ENCODE data around the gene ANKRD31. TPM values are rescaled to one million over a fixed set of nuclear protein-coding genes. Genes with fewer than 3 reads are reported as not detected.
"Not testable (repeated sequence)": the region's sequence is repeated elsewhere in the genome, so short reads cannot be mapped to it uniquely, and the experiment has no call there.

ANKRD31 gene
- total RNA-seq, 1 donor from 2014 or later = 0.53 TPM

- intact Hi-C loops (cut with DNase I); DNase-seq (ENCODE audit: low spot score); ATAC-seq: not testable (repeated sequence)
Observed at GRCh38 chr5:75174872-75175271, 61.8 kb downstream of the ANKRD31 start.

- ATAC-seq = no peak
- no peak for DNase-seq (ENCODE audit: low spot score)
- intact Hi-C loops (cut with DNase I) = no loop called here
Observed at GRCh38 chr5:75169516-75169915, 67.2 kb downstream of the ANKRD31 start.

- intact Hi-C loops (cut with DNase I) = no loop called here
- DNase-seq (ENCODE audit: low spot score) (no peak), ATAC-seq (no peak)
Observed at GRCh38 chr5:75168026-75168735, 68.5 kb downstream of the ANKRD31 start.

- ATAC-seq (no peak), DNase-seq (ENCODE audit: low spot score) (no peak)
- intact Hi-C loops (cut with DNase I) = no loop called here
Observed at GRCh38 chr5:75167345-75167744, 69.3 kb downstream of the ANKRD31 start.

- ATAC-seq; intact Hi-C loops (cut with DNase I); DNase-seq (ENCODE audit: low spot score): not testable (repeated sequence)
Observed at GRCh38 chr5:75161508-75161907, 75.2 kb downstream of the ANKRD31 start.

GRCh38 chr5:75156585-75156984, 80.1 kb downstream of the ANKRD31 start:
- intact Hi-C loops (cut with DNase I) = no loop called here
- DNase-seq (ENCODE audit: low spot score) (no peak), ATAC-seq (no peak)

GRCh38 chr5:75152860-75153259, 83.8 kb downstream of the ANKRD31 start:
- intact Hi-C loops (cut with DNase I) = no loop called here
- DNase-seq (ENCODE audit: low spot score) = no peak
- no peak for ATAC-seq

DNA sequence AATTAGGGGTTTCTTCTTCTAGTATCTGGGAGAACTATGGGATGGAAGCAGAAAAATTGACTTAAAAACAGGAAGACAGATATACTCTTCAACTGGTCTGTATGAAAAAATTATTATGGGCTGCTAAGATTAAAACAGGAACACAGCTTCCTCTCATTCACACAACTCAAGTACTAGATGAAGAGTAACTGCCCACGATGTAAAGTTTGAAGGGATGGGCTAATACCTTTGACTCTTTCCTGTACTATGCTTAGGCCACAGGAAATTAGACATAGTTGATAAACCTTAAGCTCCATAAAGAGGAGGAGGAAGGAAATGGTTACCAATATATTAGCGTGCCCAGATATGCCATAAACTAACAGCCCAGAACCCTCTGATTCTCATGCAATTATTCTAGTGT, 88.6 kb downstream of the ANKRD31 start:
- ATAC-seq (no peak), DNase-seq (ENCODE audit: low spot score) (no peak)
- intact Hi-C loops (cut with DNase I) = no loop called here

GRCh38 chr5:75142566-75143136, 94.0 kb downstream of the ANKRD31 start:
- intact Hi-C loops (cut with DNase I) = no loop called here
- ATAC-seq = no peak

DNA sequence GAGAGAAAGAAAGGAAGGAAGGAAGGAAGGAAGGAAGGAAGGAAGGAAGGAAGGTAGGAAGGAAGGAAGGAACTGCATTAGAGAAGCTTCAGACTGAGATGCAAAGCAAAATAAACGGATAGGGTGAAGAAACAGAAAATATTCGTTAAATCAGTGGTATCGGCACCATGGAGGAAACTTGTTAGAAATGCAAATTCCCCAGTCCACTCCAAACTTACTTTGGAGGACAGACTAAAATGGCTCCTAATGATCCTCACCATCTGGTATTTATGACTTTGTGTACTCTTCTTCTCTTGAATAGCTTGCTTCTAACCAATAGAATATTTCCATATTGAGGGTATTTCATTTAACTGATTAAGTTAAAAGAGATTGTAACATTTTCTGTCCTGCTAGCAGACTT, 96.4 kb downstream of the ANKRD31 start:
- intact Hi-C loops (cut with DNase I) = no loop called here
- ATAC-seq (no peak), DNase-seq (ENCODE audit: low spot score) (no peak)

More at GRCh38 chr5:75142566-75143136, 94.0 kb downstream of the ANKRD31 start:
- no peak for DNase-seq (ENCODE audit: low spot score)

GRCh38 chr5:75138689-75139088, 98.0 kb downstream of the ANKRD31 start:
- DNase-seq (ENCODE audit: low spot score) = no peak
- intact Hi-C loops (cut with DNase I) = no loop called here
- no peak for ATAC-seq

DNA sequence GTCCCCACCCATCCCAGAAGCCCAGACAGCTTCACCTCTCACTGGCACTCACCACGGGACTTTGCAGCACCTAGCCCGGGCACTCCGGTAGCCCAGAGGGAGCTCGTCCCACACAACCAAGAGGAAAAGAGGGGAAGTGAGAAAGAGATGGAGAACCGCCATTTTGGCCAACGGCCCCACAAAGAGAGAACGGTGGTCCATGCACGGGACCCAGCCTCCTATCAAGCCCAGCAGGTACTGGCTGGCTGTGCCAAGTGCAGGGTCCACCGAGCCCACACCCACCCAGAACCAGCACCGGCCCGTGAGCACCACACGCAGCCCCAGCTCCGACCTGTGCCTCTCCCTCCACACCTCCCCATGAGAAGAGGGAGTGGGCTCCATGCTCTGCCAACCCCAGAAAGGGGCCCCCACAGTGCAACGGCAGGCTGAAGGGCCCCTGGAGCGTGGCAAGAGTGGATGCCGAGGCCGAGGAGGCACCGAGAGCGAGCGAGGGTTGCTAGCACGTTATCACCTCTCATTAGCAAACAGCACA, 105.8 kb downstream of the ANKRD31 start:
- ATAC-seq (no peak), DNase-seq (ENCODE audit: low spot score) (no peak)
- intact Hi-C loops (cut with DNase I) = no loop called here

- no peak for DNase-seq (ENCODE audit: low spot score)
- ATAC-seq = no peak
- intact Hi-C loops (cut with DNase I) = no loop called here
Observed at GRCh38 chr5:75116856-75117255, 119.8 kb downstream of the ANKRD31 start.

DNA sequence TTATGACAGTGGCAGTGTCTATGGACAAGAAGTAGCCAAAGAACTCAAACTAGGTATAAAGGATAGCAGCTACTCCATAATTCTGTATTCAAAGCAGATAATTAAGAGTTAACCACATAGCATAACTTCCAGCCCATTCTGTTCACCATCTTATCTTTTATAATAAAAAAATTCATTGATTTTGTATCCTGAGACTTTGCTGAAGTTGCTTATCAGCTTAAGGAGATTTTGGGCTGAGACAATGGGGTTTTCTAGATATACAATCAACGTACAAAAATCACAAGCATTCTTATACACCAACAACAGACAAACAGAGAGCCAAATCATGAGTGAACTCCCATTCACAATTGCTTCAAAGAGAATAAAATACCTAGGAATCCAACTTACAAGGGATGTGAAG, 122.4 kb downstream of the ANKRD31 start:
- intact Hi-C loops (cut with DNase I); ATAC-seq: not testable (repeated sequence)

GRCh38 chr5:75113354-75114113, 123.1 kb downstream of the ANKRD31 start:
- no peak for DNase-seq (ENCODE audit: low spot score)
- no peak for ATAC-seq
- intact Hi-C loops (cut with DNase I) = no loop called here

More for the DNA sequence above, 122.4 kb downstream of the ANKRD31 start:
- not testable (repeated sequence) for DNase-seq (ENCODE audit: low spot score)

DNA sequence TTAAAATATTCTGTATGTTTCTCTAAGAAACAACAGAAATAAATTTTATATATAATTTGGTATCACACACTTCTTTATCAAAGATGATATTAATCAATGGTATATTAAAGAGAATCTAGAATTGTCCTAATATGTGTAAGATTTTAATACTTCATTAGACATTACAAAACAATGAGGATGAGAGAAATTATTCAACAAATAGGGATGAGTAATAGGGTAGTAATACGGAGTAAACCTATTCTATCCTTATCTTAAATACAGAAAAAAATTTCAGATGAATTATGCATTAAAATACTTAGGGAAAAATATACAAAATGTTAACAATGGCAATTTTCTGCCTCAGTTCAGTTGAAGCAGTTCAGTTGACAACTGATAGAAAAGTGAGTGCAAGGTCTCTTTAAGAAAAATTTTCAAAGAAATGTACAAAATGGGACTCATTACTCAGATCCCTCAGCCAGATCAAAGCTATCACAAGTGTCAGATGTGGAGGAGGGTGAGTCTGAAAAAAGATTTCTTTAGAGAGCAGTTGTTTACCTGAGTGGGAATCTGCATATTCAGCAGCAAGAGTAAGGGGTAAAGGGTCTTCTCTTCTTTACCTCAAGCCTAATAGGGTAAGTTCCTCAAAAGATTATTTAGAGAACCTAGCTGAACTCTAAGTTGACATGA, 127.6 kb downstream of the ANKRD31 start:
- ATAC-seq = no peak
- no peak for DNase-seq (ENCODE audit: low spot score)
- intact Hi-C loops (cut with DNase I) = no loop called here

- intact Hi-C loops (cut with DNase I) = no loop called here
- ATAC-seq (no peak), DNase-seq (ENCODE audit: low spot score) (no peak)
Observed at GRCh38 chr5:75108515-75108914, 128.2 kb downstream of the ANKRD31 start.

- intact Hi-C loops (cut with DNase I); DNase-seq (ENCODE audit: low spot score); ATAC-seq: not testable (repeated sequence)
Observed at GRCh38 chr5:75095956-75096355, 140.7 kb downstream of the ANKRD31 start.

DNA sequence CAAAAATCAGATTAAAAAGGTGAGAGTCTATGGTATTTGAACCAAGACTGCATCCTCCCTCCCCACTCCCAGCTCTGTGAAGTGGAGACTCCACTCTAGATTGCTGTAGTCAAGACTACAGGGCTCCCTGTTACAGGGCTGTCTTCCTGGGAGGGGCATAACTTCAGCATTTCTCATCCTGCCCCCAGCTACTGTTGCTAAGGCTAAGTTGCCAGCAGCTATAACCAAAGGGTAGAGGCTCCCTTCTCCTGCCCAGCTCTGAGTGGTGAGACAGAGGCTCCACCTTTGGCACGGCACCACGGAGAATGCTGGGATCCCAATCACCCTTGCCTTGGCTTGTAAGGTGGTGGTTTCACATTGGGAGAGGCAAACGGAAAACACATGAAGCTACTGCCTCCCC, 145.1 kb downstream of the ANKRD31 start:
- ATAC-seq = no peak
- intact Hi-C loops (cut with DNase I) = no loop called here
- no peak for DNase-seq (ENCODE audit: low spot score)

All from sciatic nerve (tissue), 2 donors.